ENCODE data around the gene C19orf47. TPM values are rescaled to one million over a fixed set of nuclear protein-coding genes. Genes with fewer than 3 reads are reported as not detected.

C19orf47 gene
- total RNA-seq, 1 donor from 2014 or later, result 18.6 TPM

- no peaks in the 10 kb centered on the region for H3K9me3 Mint-ChIP-seq
- H3K36me3 Mint-ChIP-seq, result peaks cover under 1% of the 10 kb centered on the region
- no peak for DNase-seq (ENCODE audit: extremely low spot score, unreplicated experiment)
- no peak overlapping the region for H3K4me3 Mint-ChIP-seq
- H3K27ac Mint-ChIP-seq, result no peak overlapping the region
- TF ChIP-seq, protein P1, sequence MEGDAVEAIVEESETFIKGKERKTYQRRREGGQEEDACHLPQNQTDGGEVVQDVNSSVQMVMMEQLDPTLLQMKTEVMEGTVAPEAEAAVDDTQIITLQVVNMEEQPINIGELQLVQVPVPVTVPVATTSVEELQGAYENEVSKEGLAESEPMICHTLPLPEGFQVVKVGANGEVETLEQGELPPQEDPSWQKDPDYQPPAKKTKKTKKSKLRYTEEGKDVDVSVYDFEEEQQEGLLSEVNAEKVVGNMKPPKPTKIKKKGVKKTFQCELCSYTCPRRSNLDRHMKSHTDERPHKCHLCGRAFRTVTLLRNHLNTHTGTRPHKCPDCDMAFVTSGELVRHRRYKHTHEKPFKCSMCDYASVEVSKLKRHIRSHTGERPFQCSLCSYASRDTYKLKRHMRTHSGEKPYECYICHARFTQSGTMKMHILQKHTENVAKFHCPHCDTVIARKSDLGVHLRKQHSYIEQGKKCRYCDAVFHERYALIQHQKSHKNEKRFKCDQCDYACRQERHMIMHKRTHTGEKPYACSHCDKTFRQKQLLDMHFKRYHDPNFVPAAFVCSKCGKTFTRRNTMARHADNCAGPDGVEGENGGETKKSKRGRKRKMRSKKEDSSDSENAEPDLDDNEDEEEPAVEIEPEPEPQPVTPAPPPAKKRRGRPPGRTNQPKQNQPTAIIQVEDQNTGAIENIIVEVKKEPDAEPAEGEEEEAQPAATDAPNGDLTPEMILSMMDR (conservative IDR thresholded peaks at IDR 0.05), result no peak
- H3K4me1 Mint-ChIP-seq (ENCODE audit: unreplicated experiment), result no peaks in the 10 kb centered on the region
- H3K27me3 Mint-ChIP-seq, result no peaks in the 10 kb centered on the region
These were observed 31.4 kb upstream of the C19orf47 start for GRCh38 chr19:40379446-40380198.

DNA sequence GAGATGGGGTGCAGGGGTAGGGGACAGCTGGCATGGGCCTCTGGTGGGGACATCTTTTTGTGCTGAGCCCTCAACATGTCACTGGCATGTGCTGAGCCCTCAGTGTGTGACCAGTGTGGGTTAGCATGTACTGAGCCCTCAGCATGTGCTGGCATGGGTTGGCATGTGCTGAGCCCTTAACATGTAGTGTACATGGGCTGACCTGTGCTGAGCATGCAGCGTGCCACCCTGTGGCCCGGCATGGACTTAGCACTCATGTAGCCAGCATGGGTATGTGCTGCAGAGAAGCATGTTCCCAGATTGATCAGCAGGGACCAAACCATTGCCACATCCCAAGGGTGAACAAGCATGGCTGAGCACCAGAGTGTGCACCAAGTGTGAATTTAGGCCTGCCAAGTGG, 30.3 kb upstream of the C19orf47 start:
- Mint-ChIP-seq H3K27ac (no peak overlapping the region), H3K9me3 (no peaks in the 10 kb centered on the region), H3K4me3 (no peak overlapping the region), H3K4me1 (ENCODE audit: unreplicated experiment) (no peaks in the 10 kb centered on the region), H3K36me3 (peaks cover 5% of the 10 kb centered on the region), H3K27me3 (no peaks in the 10 kb centered on the region)
- no peak for DNase-seq (ENCODE audit: extremely low spot score, unreplicated experiment)
- TF ChIP-seq, protein P1 (conservative IDR thresholded peaks at IDR 0.05), result no peak

- H3K27me3 Mint-ChIP-seq, result no peaks in the 10 kb centered on the region
- no peak overlapping the region for H3K27ac Mint-ChIP-seq
- no peaks in the 10 kb centered on the region for H3K9me3 Mint-ChIP-seq
- no peak for DNase-seq (ENCODE audit: extremely low spot score, unreplicated experiment)
- H3K4me3 Mint-ChIP-seq, result no peak overlapping the region
- H3K4me1 Mint-ChIP-seq (ENCODE audit: unreplicated experiment), result no peaks in the 10 kb centered on the region
- peaks cover 5% of the 10 kb centered on the region for H3K36me3 Mint-ChIP-seq
- TF ChIP-seq, protein P1 (conservative IDR thresholded peaks at IDR 0.05), result no peak
These were observed 29.7 kb upstream of the C19orf47 start for GRCh38 chr19:40377876-40378385.

DNA sequence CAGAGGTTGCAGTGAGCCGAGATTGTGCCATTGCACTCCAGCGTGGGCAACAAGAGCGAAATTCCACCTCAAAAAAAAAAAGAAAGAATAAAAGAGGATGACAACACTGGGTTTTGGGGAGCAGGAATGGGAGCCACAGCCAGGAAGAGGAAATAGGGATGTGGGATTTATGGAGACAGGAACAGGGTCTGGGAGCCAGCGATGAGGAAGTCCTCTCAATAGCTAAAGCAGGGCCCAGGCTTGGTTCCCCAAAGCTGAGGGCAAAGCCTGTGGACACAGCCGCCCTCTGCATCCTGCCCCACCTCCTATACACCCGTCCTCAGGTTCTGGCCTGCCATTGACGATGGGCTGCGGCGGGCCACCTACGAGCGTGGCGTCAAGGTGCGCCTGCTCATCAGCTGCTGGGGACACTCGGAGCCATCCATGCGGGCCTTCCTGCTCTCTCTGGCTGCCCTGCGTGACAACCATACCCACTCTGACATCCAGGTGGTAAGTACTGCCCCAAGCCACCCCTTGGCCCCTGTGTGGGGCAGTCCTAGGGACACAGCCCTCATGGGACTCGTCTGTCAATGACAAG, 28.2 kb upstream of the C19orf47 start:
- Mint-ChIP-seq H3K36me3 (peaks cover 5% of the 10 kb centered on the region), H3K4me3 (no peak overlapping the region), H3K9me3 (no peaks in the 10 kb centered on the region), H3K4me1 (ENCODE audit: unreplicated experiment) (no peaks in the 10 kb centered on the region), H3K27ac (no peak overlapping the region), H3K27me3 (no peaks in the 10 kb centered on the region)
- DNase-seq (ENCODE audit: extremely low spot score, unreplicated experiment), result no peak
- TF ChIP-seq, protein P1 (conservative IDR thresholded peaks at IDR 0.05), result no peak

DNA sequence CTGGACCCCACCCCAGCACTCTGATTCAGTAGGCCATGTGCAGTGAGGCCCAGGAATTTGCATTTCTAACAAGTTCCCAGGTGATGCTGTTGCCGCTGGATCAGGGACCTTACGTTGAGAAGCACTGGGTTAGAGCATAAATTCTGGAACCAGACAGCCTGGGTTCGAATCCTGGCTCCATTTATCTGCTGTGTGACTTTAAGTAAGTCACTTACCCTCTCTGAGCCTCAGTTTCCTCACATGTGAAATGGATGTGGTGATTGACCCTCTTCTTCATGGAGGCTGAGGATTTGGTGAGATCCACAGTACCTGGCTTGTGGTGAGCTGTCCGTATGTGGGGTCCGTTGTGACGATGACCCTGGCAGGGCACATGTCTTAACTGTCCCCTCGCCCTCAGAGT, 25.9 kb upstream of the C19orf47 start:
- Mint-ChIP-seq H3K27me3 (no peaks in the 10 kb centered on the region), H3K36me3 (peaks cover 9% of the 10 kb centered on the region), H3K9me3 (no peaks in the 10 kb centered on the region), H3K4me3 (no peak overlapping the region), H3K27ac (no peak overlapping the region), H3K4me1 (ENCODE audit: unreplicated experiment) (no peaks in the 10 kb centered on the region)
- no peak for DNase-seq (ENCODE audit: extremely low spot score, unreplicated experiment)
- TF ChIP-seq, protein P1 (conservative IDR thresholded peaks at IDR 0.05), result no peak
